Heart right ventricle (tissue), 16 donors: ENCODE data around the gene MAGEB2. TPM values are rescaled to one million over a fixed set of nuclear protein-coding genes. Genes with fewer than 3 reads are reported as not detected.

Experiments used
- ATAC-seq, 8 donors: fragments of 200-7000 bp; cut with Tn5 transposase; one replicate each; pipeline ENCODE4 v1.9.1; 2020; ENCODE audit warnings: mild to moderate bottlenecking in 8 of 8, moderate library complexity in 8 of 8, moderate number of reproducible peaks in 1 of 8
- DNase-seq, 2 donors: peaks; one replicate each; pipeline ENCODE4 v3.0.0-alpha.2; 2020
- H3K27ac ChIP-seq, 10 donors: fragments of 200-600 bp; sonication (generic) in 2 of 10; one replicate each; pipeline versions ENCODE4 v1.5.0 to v1.8.0; 2020 to 2022; ENCODE audit warnings: mild to moderate bottlenecking in 3 of 10
- H3K27me3 ChIP-seq, 7 donors: fragments of 200-600 bp; one replicate each; pipeline ENCODE4 v1.8.0; 2021 to 2022; ENCODE audit warnings: mild to moderate bottlenecking in 2 of 7
- H3K36me3 ChIP-seq, 9 donors: fragments of 200-600 bp; sonication (generic) in 1 of 9; one replicate each; pipeline versions ENCODE4 v1.5.0 to v1.8.0; 2020 to 2022; ENCODE audit warnings: mild to moderate bottlenecking in 2 of 9
- H3K4me1 ChIP-seq, 9 donors: fragments of 200-600 bp; sonication (generic) in 1 of 9; one replicate each; pipeline versions ENCODE4 v1.5.0 to v1.8.0; 2020 to 2022; ENCODE audit warnings: mild to moderate bottlenecking in 4 of 9
- H3K4me3 ChIP-seq, 10 donors: fragments of 200-600 bp; sonication (generic) in 2 of 10; one replicate each; pipeline versions ENCODE4 v1.5.0 to v1.8.0; 2020 to 2022; ENCODE audit warnings: mild to moderate bottlenecking in 7 of 10, moderate library complexity in 2 of 10
- H3K9me3 ChIP-seq, 11 donors: fragments of 200-600 bp in 10 of 11; sonication (generic) in 2 of 11; one replicate each; pipeline versions ENCODE4 v1.5.0 to v1.8.0; 2013 to 2022; ENCODE audit warnings: mild to moderate bottlenecking in 2 of 11, control low read depth in 1 of 11, moderate library complexity in 1 of 11
- WGBS, 2 donors: extraction: QIAGEN DNeasy Blood & Tissue Kit; methylation state at CpG; one replicate each; pipeline ENCODE4 v1.1.7; 2013; ENCODE audit warnings: inconsistent platforms in 1 of 2; 5-methylcytosine and 5-hydroxymethylcytosine counted together
- intact Hi-C, 10 donors: fragments of 100-400 bp; cut with DNase I; formaldehyde crosslinking; loops; one replicate each; pipeline versions ENCODE4 v1.11.1 to v1.14.2; 2022
- polyA plus RNA-seq, 2 donors: library from polyadenylated mRNA; stranded (reverse); fragments of 200-250 nt; gene quantifications; one replicate each; pipeline ENCODE4 v1.2.3, GENCODE V29; 2013
- total RNA-seq, 10 donors: library from RNA; stranded (reverse); fragmentation: NEBNext Ultra II Directional in 3 of 10; extraction: Animal tissue kit (Norgen Biotek cat#: 25700) in 3 of 10; gene quantifications; one replicate each; pipeline versions ENCODE4 v1.2.1 to v1.2.4, GENCODE V29; 2021 to 2023
- TF ChIP-seq, protein P1 (sequence below), 9 donors: fragments of 200-600 bp; sonication (generic) in 2 of 9; IDR thresholded peaks; one replicate each; pipeline versions ENCODE4 v1.5.0 to v1.8.0; 2021 to 2022; ENCODE audit warnings: antibody characterized with exemption in 9 of 9, mild to moderate bottlenecking in 5 of 9, moderate library complexity in 1 of 9
- donor health status: Arrhythmogenic right ventricular cardiomyopathy.
- donor health status: ischemic (EF 13 %, LVEDD 7.1; RV severe dilation, severe dysfunction).
- donor health status: healthy with polysubstance abuse.
- donor health status: DM: no; HTN: yes; CAD: no.
- donor health status: DM: no; HTN: no; CAD: no.
- donor health status: ischemic (EF 25% LVEDD 6.9; RV normal size, moderate dysfunction).
- donor health status: ischemic (EF 25% LVEDD 5.7; RV mildly dilated, moderate dysfunction).
- donor health status: healthy.
- donor health status: DM: yes; HTN: yes; CAD: no.
- donor health status: Ischemic cardiomyopathy.
- donor health status: ischemic (EF 35%, LVEDD 5.7; RV mildly dilated, moderate dysfunction).
- donor health status: nonischemic (EF 11% LVEDD 7.7; RV severe dilation, severe dysfunction).
- donor health status: DM: yes; HTN: yes; CAD: no.
- donor health status: PGD.
- donor health status: ischemic (EF 29% LVEDD 5.4; RV normal size, mild dysfunction).
- donor health status: nonischemic (EF 23%, LVEDD 6.1; RV moderate dilation, normal function).

The MAGEB2 gene
- total and polyA plus RNA-seq, 12 donors = not detected

GRCh38 chrX:30253257-30253656, 37.9 kb downstream of the MAGEB2 start:
- no peaks in the 10 kb centered on the region for H3K36me3 ChIP-seq
- 92 to 100% methylated on average over 1 of the region's 1 CpG for WGBS, 2 donors
- no peaks in the 10 kb centered on the region for H3K9me3 ChIP-seq
- ATAC-seq (no peak), DNase-seq (no peak)
- H3K27me3 ChIP-seq = peaks cover 0 to 9% (median 0%) of the 10 kb centered on the region in 7 donors
- H3K27ac ChIP-seq = no peak overlapping the region
- intact Hi-C loops = no loop called here
- H3K4me3 ChIP-seq = no peak overlapping the region
- TF ChIP-seq, protein P1, sequence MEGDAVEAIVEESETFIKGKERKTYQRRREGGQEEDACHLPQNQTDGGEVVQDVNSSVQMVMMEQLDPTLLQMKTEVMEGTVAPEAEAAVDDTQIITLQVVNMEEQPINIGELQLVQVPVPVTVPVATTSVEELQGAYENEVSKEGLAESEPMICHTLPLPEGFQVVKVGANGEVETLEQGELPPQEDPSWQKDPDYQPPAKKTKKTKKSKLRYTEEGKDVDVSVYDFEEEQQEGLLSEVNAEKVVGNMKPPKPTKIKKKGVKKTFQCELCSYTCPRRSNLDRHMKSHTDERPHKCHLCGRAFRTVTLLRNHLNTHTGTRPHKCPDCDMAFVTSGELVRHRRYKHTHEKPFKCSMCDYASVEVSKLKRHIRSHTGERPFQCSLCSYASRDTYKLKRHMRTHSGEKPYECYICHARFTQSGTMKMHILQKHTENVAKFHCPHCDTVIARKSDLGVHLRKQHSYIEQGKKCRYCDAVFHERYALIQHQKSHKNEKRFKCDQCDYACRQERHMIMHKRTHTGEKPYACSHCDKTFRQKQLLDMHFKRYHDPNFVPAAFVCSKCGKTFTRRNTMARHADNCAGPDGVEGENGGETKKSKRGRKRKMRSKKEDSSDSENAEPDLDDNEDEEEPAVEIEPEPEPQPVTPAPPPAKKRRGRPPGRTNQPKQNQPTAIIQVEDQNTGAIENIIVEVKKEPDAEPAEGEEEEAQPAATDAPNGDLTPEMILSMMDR (IDR thresholded peaks at IDR 0.05) = no peak
- H3K4me1 ChIP-seq = no peaks in the 10 kb centered on the region

DNA sequence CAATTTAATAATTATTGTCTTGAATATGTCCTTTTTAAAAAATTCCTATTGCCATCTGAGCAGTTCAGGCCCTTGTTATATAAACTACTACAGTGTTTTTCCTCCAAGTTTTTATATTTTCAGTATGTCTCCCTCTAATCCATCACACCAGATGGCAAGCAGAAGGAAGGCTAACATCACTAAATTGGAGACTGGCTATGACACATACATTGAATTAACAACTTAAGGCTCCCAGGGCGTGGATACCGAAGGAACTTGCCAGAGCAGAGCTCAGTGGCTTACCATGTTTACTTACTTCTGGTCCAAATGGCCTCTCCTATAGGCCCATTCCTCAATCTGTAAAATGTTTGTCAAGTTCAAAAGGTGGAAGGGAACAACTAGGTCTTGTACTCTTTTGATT, 44.6 kb downstream of the MAGEB2 start:
- WGBS, 2 donors = 81 to 84% methylated on average over 2 of the region's 2 CpGs
- DNase-seq (no peak), ATAC-seq (no peak)
- no peak overlapping the region for H3K27ac ChIP-seq
- no peak overlapping the region for H3K4me3 ChIP-seq
- no peaks in the 10 kb centered on the region for H3K4me1 ChIP-seq
- intact Hi-C loops = no loop called here
- H3K27me3 ChIP-seq = peaks cover 0 to 21% (median 0%) of the 10 kb centered on the region in 7 donors
- no peaks in the 10 kb centered on the region for H3K9me3 ChIP-seq
- H3K36me3 ChIP-seq = no peaks in the 10 kb centered on the region
- TF ChIP-seq, protein P1 (IDR thresholded peaks at IDR 0.05) = no peak

- H3K4me1 ChIP-seq = no peaks in the 10 kb centered on the region
- TF ChIP-seq, protein P1 (IDR thresholded peaks at IDR 0.05) = no peak
- ATAC-seq = no peak
Observed at GRCh38 chrX:30261012-30261411, 45.6 kb downstream of the MAGEB2 start.

DNA sequence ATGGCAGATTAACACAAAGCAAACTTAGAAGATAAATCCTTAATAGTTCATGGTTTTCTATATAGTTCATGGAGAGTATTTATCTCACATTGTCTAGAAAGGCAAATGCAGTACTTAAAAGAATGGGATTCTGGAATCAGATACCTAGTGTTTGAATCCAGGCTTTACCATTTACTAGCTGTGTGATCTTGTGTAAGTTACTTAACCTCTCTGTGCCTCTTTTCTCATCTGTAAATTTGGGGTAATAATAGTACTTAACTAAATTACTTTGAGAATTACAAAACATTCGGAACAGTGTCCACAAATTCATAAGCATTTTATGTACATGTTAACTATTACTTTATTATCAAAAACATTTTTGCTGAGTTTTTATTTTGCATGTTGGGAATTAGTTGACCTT, 47.4 kb downstream of the MAGEB2 start:
- Histone ChIP-seq H3K27ac (no peak overlapping the region), H3K27me3 (peaks cover 0 to 22% (median 0%) of the 10 kb centered on the region in 7 donors), H3K36me3 (no peaks in the 10 kb centered on the region), H3K4me1 (no peaks in the 10 kb centered on the region), H3K9me3 (no peaks in the 10 kb centered on the region), H3K4me3 (no peak overlapping the region)
- WGBS, 2 donors = 85 to 94% methylated on average over 1 of the region's 1 CpG
- TF ChIP-seq, protein P1 (IDR thresholded peaks at IDR 0.05) = no peak
- intact Hi-C loops = no loop called here
- DNase-seq (no peak), ATAC-seq (no peak)

More at GRCh38 chrX:30261012-30261411, 45.6 kb downstream of the MAGEB2 start:
- no peak for DNase-seq
- intact Hi-C loops = no loop called here
- Histone ChIP-seq H3K36me3 (no peaks in the 10 kb centered on the region), H3K4me3 (no peak overlapping the region), H3K9me3 (no peaks in the 10 kb centered on the region), H3K27me3 (peaks cover 0 to 22% (median 0%) of the 10 kb centered on the region in 7 donors), H3K27ac (no peak overlapping the region)

Other genes with a start within 250 kb of the MAGEB2 start
- gene MAGEB3, start 15.1 kb downstream of the MAGEB2 start, total RNA-seq = not detected
- not detected for gene MAGEB3, start 15.1 kb downstream of the MAGEB2 start, polyA plus RNA-seq
- not detected for gene MAGEB4, start 26.4 kb downstream of the MAGEB2 start, total RNA-seq
- gene MAGEB4, start 26.4 kb downstream of the MAGEB2 start, polyA plus RNA-seq = not detected
- gene MAGEB1, start 31.6 kb downstream of the MAGEB2 start, total RNA-seq = not detected
- gene MAGEB1, start 31.6 kb downstream of the MAGEB2 start, polyA plus RNA-seq = not detected
- gene NR0B1, start 93.8 kb downstream of the MAGEB2 start, total RNA-seq = not detected
- gene NR0B1, start 93.8 kb downstream of the MAGEB2 start, polyA plus RNA-seq = not detected